Measurements from ENCODE around the gene NRBF2. TPM values are rescaled to one million over a fixed set of nuclear protein-coding genes. Genes with fewer than 3 reads are reported as not detected.

NRBF2 gene
- total and polyA plus RNA-seq, 9 of the 15 experiments (the other 6 are each of a cell fraction or from before 2014, with no cell fraction given), result 20.8 to 52.1 (median 30.5) TPM

DNA sequence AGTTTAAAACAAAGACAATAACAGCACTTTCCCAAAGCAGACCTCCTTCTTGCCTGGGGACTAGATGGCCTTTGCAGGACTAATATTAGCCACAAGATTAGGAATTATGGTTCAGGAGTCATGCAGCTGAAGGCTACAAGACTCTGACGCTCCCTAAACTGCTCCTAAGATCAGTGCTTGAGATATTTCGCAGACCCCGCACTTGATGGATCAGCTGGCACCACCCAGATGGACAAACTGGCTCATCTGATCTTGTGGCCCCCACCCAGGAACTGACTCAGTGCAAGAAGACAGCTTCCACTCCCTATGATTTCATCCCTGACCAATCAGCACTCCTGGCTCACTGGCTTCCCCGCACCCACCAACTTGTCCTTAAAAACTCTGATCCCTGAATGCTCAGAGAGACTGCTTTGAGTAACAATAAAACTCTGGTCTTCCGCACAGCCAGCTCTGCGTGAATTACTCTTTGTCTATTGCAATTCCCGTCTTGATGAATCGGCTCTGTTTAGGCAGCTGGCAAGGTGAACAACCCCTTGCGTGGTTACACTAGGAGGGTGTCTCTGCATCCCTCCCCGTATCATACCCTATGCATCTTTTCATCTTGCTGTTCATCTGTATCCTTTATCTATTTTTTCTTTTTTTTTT, 26.9 kb upstream of the NRBF2 start (continued):
- TF ChIP-seq STAG1 (CRISPR knock-in tag; IDR thresholded peaks at IDR 0.05; ENCODE audit: borderline replicate concordance), result no peak
- no peak for TF ChIP-seq COPS2 (conservative IDR thresholded peaks at IDR 0.05)
- no peak for TF ChIP-seq CBX2 (IDR thresholded peaks at IDR 0.05; ENCODE audit: insufficient read depth, low read length, poor library complexity, severe bottlenecking)
- TF ChIP-seq BRD9 (IDR thresholded peaks at IDR 0.05; ENCODE audit: low read depth, partially characterized antibody), result peak; percentile 35
- no peak for TF ChIP-seq CBFA2T3 (IDR thresholded peaks at IDR 0.05)
- no peak for TF ChIP-seq ZNF143 (CRISPR knock-in tag; IDR thresholded peaks at IDR 0.05)
- no peak for TF ChIP-seq BRF1 (IDR thresholded peaks at IDR 0.05; ENCODE audit: borderline replicate concordance, extremely low read depth, insufficient read length)
- no peak for TF ChIP-seq KLF16 (IDR thresholded peaks at IDR 0.05)
- no peak for TF ChIP-seq TFAM (CRISPR knock-in tag; conservative IDR thresholded peaks at IDR 0.05)
- TF ChIP-seq SPI1 (IDR thresholded peaks at IDR 0.05; ENCODE audit: borderline replicate concordance, low read depth, low read length), result no peak
- TF ChIP-seq ZEB2 (IDR thresholded peaks at IDR 0.05), result no peak
- no peak for TF ChIP-seq ELF4 (CRISPR knock-in tag; IDR thresholded peaks at IDR 0.05)
- no peak for TF ChIP-seq SLC30A9 (CRISPR knock-in tag; IDR thresholded peaks at IDR 0.05)
- TF ChIP-seq, protein P1, sequence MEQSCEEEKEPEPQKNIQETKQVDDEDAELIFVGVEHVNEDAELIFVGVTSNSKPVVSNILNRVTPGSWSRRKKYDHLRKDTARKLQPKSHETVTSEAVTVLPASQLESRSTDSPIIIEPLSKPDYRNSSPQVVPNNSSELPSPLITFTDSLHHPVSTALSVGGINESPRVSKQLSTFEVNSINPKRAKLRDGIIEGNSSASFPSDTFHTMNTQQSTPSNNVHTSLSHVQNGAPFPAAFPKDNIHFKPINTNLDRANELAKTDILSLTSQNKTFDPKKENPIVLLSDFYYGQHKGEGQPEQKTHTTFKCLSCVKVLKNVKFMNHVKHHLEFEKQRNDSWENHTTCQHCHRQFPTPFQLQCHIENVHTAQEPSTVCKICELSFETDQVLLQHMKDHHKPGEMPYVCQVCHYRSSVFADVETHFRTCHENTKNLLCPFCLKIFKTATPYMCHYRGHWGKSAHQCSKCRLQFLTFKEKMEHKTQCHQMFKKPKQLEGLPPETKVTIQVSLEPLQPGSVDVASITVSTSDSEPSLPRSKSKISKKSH (CRISPR knock-in tag; IDR thresholded peaks at IDR 0.05), result no peak
- TF ChIP-seq, protein P2, sequence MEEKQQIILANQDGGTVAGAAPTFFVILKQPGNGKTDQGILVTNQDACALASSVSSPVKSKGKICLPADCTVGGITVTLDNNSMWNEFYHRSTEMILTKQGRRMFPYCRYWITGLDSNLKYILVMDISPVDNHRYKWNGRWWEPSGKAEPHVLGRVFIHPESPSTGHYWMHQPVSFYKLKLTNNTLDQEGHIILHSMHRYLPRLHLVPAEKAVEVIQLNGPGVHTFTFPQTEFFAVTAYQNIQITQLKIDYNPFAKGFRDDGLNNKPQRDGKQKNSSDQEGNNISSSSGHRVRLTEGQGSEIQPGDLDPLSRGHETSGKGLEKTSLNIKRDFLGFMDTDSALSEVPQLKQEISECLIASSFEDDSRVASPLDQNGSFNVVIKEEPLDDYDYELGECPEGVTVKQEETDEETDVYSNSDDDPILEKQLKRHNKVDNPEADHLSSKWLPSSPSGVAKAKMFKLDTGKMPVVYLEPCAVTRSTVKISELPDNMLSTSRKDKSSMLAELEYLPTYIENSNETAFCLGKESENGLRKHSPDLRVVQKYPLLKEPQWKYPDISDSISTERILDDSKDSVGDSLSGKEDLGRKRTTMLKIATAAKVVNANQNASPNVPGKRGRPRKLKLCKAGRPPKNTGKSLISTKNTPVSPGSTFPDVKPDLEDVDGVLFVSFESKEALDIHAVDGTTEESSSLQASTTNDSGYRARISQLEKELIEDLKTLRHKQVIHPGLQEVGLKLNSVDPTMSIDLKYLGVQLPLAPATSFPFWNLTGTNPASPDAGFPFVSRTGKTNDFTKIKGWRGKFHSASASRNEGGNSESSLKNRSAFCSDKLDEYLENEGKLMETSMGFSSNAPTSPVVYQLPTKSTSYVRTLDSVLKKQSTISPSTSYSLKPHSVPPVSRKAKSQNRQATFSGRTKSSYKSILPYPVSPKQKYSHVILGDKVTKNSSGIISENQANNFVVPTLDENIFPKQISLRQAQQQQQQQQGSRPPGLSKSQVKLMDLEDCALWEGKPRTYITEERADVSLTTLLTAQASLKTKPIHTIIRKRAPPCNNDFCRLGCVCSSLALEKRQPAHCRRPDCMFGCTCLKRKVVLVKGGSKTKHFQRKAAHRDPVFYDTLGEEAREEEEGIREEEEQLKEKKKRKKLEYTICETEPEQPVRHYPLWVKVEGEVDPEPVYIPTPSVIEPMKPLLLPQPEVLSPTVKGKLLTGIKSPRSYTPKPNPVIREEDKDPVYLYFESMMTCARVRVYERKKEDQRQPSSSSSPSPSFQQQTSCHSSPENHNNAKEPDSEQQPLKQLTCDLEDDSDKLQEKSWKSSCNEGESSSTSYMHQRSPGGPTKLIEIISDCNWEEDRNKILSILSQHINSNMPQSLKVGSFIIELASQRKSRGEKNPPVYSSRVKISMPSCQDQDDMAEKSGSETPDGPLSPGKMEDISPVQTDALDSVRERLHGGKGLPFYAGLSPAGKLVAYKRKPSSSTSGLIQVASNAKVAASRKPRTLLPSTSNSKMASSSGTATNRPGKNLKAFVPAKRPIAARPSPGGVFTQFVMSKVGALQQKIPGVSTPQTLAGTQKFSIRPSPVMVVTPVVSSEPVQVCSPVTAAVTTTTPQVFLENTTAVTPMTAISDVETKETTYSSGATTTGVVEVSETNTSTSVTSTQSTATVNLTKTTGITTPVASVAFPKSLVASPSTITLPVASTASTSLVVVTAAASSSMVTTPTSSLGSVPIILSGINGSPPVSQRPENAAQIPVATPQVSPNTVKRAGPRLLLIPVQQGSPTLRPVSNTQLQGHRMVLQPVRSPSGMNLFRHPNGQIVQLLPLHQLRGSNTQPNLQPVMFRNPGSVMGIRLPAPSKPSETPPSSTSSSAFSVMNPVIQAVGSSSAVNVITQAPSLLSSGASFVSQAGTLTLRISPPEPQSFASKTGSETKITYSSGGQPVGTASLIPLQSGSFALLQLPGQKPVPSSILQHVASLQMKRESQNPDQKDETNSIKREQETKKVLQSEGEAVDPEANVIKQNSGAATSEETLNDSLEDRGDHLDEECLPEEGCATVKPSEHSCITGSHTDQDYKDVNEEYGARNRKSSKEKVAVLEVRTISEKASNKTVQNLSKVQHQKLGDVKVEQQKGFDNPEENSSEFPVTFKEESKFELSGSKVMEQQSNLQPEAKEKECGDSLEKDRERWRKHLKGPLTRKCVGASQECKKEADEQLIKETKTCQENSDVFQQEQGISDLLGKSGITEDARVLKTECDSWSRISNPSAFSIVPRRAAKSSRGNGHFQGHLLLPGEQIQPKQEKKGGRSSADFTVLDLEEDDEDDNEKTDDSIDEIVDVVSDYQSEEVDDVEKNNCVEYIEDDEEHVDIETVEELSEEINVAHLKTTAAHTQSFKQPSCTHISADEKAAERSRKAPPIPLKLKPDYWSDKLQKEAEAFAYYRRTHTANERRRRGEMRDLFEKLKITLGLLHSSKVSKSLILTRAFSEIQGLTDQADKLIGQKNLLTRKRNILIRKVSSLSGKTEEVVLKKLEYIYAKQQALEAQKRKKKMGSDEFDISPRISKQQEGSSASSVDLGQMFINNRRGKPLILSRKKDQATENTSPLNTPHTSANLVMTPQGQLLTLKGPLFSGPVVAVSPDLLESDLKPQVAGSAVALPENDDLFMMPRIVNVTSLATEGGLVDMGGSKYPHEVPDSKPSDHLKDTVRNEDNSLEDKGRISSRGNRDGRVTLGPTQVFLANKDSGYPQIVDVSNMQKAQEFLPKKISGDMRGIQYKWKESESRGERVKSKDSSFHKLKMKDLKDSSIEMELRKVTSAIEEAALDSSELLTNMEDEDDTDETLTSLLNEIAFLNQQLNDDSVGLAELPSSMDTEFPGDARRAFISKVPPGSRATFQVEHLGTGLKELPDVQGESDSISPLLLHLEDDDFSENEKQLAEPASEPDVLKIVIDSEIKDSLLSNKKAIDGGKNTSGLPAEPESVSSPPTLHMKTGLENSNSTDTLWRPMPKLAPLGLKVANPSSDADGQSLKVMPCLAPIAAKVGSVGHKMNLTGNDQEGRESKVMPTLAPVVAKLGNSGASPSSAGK (IDR thresholded peaks at IDR 0.05), result no peak; the same call in 1 of the 2 replicates
- no peak for TF ChIP-seq SMC3 (conservative IDR thresholded peaks at IDR 0.05; ENCODE audit: insufficient read depth, low read depth, low read length)
- TF ChIP-seq POU5F1 (IDR thresholded peaks at IDR 0.05; ENCODE audit: borderline replicate concordance, low read depth, low read length, partially characterized antibody), result no peak
